Breast epithelium (tissue), 3 donors: ENCODE data around the gene PFDN5.

Source experiments
- POLR2A ChIP-seq: fragments of 450-650 bp; IDR thresholded peaks from one replicate; pipeline ENCODE4 v1.6.1; 2016; ENCODE audit warnings: antibody characterized with exemption, mild to moderate bottlenecking, moderate library complexity
- TF ChIP-seq, protein P1 (sequence below), 3 donors: fragments of 450-650 bp; IDR thresholded peaks; one replicate each; pipeline ENCODE4 v1.5.1; 2016 to 2017; ENCODE audit warnings: antibody characterized with exemption in 3 of 3, mild to moderate bottlenecking in 3 of 3, moderate library complexity in 3 of 3

- TF ChIP-seq, protein P1, sequence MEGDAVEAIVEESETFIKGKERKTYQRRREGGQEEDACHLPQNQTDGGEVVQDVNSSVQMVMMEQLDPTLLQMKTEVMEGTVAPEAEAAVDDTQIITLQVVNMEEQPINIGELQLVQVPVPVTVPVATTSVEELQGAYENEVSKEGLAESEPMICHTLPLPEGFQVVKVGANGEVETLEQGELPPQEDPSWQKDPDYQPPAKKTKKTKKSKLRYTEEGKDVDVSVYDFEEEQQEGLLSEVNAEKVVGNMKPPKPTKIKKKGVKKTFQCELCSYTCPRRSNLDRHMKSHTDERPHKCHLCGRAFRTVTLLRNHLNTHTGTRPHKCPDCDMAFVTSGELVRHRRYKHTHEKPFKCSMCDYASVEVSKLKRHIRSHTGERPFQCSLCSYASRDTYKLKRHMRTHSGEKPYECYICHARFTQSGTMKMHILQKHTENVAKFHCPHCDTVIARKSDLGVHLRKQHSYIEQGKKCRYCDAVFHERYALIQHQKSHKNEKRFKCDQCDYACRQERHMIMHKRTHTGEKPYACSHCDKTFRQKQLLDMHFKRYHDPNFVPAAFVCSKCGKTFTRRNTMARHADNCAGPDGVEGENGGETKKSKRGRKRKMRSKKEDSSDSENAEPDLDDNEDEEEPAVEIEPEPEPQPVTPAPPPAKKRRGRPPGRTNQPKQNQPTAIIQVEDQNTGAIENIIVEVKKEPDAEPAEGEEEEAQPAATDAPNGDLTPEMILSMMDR (IDR thresholded peaks at IDR 0.05): no peak
- TF ChIP-seq POLR2A: no peak
These were observed 28.9 kb downstream of the PFDN5 start for GRCh38 chr12:53324113-53324778.
